ENCODE measurements around the gene P2RY8. TPM values are rescaled to one million over a fixed set of nuclear protein-coding genes. Genes with fewer than 3 reads are reported as not detected.

P2RY8 gene
- total and polyA plus RNA-seq, 2 of the 4 experiments (the other 2 are of a cell fraction): not detected

Other genes starting within 250 kb of the P2RY8 start
- not detected in 2 replicates for gene IL3RA, start 200.4 kb downstream of the P2RY8 start, total RNA-seq (2012; rRNA removed)
- not detected in 2 replicates for gene IL3RA, start 200.4 kb downstream of the P2RY8 start, polyA plus RNA-seq (2012; rRNA removed)
- 166 and 264 TPM in 2 replicates for gene SLC25A6, start 145.1 kb downstream of the P2RY8 start, total RNA-seq (2012; rRNA removed)
- gene SLC25A6, start 145.1 kb downstream of the P2RY8 start, polyA plus RNA-seq (2012; rRNA removed): 565 and 615 TPM in 2 replicates
- gene ASMTL, start 84.3 kb downstream of the P2RY8 start, total RNA-seq (2012; rRNA removed): 13.1 and 13.4 TPM in 2 replicates
- 33.4 and 34.6 TPM in 2 replicates for gene ASMTL, start 84.3 kb downstream of the P2RY8 start, polyA plus RNA-seq (2012; rRNA removed)
- 9.0 and 10.6 TPM in 2 replicates for gene AKAP17A, start 54.4 kb upstream of the P2RY8 start, total RNA-seq (2012; rRNA removed)
- 23.7 and 27.0 TPM in 2 replicates for gene AKAP17A, start 54.4 kb upstream of the P2RY8 start, polyA plus RNA-seq (2012; rRNA removed)
- gene ASMT, start 77.9 kb upstream of the P2RY8 start, total RNA-seq (2012; rRNA removed): not detected in 2 replicates
- gene ASMT, start 77.9 kb upstream of the P2RY8 start, polyA plus RNA-seq (2012; rRNA removed): not detected in 2 replicates